ENCODE measurements around the gene COL25A1. TPM values are rescaled to one million over a fixed set of nuclear protein-coding genes. Genes with fewer than 3 reads are reported as not detected.

COL25A1 gene
- total RNA-seq, 1 donor: 6.9 TPM

DNA sequence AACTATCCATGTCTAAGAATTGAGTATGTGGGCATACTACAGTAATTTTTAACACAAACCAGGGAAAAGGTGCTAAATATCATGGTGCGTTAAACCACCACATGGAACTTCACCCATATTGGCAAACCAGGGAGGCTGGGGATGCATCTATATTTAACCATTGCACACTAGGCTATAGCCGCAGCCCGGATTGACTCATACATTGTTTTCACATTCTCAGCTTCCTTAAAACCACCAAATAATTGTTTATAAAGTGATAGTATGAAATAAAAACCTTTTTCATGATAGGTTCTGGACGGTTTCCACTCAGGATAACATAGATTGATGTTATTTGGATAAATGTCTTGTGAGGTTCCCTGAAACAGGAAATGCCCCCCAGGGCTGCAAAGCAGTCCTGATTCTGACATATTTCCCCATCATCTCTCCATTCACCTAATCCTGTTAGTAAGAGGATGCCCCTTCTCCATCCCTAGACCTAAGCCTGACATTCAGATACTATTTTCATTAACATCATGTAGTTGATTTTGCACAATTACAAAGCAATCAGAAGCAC, 7.9 kb downstream of the COL25A1 start:
- DNase-seq (ENCODE audit: low read depth): peak; percentile 38
- H3K4me3 ChIP-seq (ENCODE audit: low read depth, low read length): no peak overlapping the region
- TF ChIP-seq, protein P1, sequence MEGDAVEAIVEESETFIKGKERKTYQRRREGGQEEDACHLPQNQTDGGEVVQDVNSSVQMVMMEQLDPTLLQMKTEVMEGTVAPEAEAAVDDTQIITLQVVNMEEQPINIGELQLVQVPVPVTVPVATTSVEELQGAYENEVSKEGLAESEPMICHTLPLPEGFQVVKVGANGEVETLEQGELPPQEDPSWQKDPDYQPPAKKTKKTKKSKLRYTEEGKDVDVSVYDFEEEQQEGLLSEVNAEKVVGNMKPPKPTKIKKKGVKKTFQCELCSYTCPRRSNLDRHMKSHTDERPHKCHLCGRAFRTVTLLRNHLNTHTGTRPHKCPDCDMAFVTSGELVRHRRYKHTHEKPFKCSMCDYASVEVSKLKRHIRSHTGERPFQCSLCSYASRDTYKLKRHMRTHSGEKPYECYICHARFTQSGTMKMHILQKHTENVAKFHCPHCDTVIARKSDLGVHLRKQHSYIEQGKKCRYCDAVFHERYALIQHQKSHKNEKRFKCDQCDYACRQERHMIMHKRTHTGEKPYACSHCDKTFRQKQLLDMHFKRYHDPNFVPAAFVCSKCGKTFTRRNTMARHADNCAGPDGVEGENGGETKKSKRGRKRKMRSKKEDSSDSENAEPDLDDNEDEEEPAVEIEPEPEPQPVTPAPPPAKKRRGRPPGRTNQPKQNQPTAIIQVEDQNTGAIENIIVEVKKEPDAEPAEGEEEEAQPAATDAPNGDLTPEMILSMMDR (IDR thresholded peaks at IDR 0.05; ENCODE audit: insufficient read depth, low read depth, low read length): no peak

DNA sequence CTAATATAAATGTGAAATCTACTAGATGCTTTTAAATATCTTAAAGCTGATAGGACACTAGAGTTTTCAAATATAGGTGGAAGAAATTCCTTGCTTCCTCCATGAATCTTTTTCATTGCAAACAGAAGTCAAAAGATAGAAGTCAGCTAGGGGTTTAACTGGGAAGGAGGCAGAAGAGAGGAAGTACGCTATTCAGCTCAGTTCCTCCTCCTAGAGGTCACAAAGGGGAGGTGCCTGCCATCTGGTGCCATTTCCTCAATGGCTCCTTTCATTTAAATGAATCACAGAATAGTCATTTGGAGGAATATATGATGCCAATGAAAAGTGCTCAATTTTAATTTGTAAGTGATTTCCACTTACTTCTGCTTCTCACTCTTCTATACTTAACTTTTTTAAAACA, 8.5 kb downstream of the COL25A1 start:
- TF ChIP-seq, protein P1 (IDR thresholded peaks at IDR 0.05; ENCODE audit: insufficient read depth, low read depth, low read length): peak; percentile 66
- peak; percentile 22 for DNase-seq (ENCODE audit: low read depth)
- H3K4me3 ChIP-seq (ENCODE audit: low read depth, low read length): no peak overlapping the region

DNA sequence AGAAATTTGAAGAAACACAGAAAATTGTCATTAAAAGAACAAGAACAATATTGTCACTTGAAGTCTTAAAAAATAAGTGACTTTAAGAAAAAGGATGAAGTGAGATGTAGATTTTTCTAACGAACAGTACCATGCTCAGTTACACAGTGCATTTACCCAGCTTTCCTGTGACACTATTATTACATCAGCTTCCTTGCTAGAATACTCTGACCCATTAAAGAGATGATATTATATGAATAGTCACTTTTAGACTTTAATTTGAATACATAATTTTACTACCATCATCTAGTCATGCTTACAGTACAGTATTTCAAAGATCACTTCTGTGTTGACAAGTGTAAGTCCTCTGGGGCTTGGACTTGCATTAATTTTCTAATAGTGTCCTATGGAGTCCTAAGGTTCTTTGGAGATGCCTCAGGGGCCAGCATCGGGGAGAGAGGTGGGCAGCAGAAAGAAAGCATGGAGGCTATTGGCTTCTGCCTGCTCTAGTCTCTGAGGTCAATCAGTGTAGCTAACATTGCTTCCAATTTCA, 10.7 kb downstream of the COL25A1 start:
- DNase-seq (ENCODE audit: low read depth): no peak
- no peak overlapping the region for H3K4me3 ChIP-seq (ENCODE audit: low read depth, low read length)

GRCh38 chr4:109290918-109291317, 11.5 kb downstream of the COL25A1 start:
- TF ChIP-seq, protein P1 (IDR thresholded peaks at IDR 0.05; ENCODE audit: insufficient read depth, low read depth, low read length): no peak
- no peak for DNase-seq (ENCODE audit: low read depth)
- no peak overlapping the region for H3K4me3 ChIP-seq (ENCODE audit: low read depth, low read length)

More for the DNA sequence above, 10.7 kb downstream of the COL25A1 start:
- TF ChIP-seq, protein P1 (IDR thresholded peaks at IDR 0.05; ENCODE audit: insufficient read depth, low read depth, low read length): no peak

DNA sequence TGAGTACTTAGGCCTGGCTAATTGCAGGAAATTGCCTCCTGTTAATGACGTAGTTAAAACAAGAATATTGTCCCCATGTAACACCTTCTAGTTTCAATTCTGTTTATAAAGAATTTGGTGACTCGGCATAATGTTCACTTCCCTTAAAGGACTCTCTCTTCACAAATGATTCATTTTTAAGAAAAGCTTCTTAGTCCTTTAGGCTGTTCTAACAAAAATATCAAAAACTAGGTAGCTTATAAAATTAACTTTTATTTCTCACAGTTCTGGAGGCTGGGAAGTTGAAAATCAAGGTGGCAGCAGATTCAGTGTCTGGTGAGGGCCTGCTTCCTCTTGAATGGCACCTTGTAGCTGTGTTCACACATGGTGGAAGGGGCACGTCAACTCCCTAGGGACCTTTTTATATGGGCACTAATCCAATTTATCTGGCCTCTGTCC, 23.8 kb downstream of the COL25A1 start:
- TF ChIP-seq, protein P1 (IDR thresholded peaks at IDR 0.05; ENCODE audit: insufficient read depth, low read depth, low read length): no peak
- H3K4me3 ChIP-seq (ENCODE audit: low read depth, low read length): no peak overlapping the region
- no peak for DNase-seq (ENCODE audit: low read depth)

DNA sequence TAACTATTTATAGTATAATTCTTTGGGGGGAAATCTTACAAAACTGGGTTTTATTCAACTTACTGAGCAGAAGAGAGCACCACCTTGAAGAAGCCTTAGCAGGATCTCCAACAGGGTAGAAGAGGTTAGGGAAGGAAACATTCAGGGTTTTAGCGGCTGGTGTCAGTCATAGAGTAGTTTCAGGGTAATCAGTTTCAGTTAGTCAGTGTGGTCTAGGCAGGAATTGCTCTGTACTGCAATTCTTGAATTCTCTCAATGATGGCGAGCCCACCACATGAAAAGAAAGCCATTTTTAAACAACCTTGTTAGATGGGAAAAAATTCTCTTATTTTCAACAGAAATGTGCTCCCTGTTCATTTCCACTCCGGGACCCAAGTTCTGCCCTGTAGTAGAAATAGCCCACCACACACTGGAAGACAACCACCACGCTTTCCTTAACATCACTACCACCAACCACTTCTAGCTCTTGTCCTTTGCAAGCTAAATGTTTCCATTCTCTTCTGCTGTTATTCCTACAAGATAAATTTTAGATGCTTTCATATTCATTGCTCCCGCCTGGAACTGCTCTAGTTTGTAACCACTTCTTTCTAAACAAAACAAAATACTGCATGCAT, 25.9 kb downstream of the COL25A1 start:
- TF ChIP-seq, protein P1 (IDR thresholded peaks at IDR 0.05; ENCODE audit: insufficient read depth, low read depth, low read length): no peak
- DNase-seq (ENCODE audit: low read depth): no peak
- no peak overlapping the region for H3K4me3 ChIP-seq (ENCODE audit: low read depth, low read length)
